GM21528 (cell line): Measurements from ENCODE around the gene HGFAC.

Experiments used
- ATAC-seq: cut with Tn5 transposase; IDR thresholded peaks from one replicate; pipeline ENCODE4 v1.9.1; 2021; ENCODE audit warnings: mild to moderate bottlenecking, moderate library complexity; ENCODE audit not compliant: unreplicated experiment, low FRiP score

HGFAC gene

GRCh38 chr4:3441501-3442459, at the start of gene HGFAC:
Gene HGFAC (plus strand): TSS chr4:3441968. CDS start chr4:3442002, 34 bp downstream.
- ATAC-seq, result no peak

DNA sequence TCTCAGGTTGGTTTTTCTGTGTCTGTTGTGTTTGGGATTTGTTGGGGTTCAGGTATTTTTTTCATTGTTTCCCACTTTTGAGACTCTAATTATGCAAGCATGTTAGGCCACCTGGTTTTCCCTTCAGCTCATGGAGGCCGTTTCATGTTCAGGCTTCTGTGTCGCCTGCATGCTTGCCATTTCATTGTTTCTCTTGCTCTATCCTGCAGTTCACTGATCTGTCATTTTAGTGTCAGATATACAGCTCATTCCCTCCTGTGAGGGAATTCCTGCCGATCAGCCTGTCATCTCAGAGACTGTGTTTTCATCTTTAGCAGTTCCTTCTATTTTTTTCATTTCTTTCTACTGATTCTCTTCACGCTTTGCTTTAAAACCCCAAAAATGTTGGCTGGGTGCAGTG, 49.4 kb upstream of the HGFAC start:
- ATAC-seq, result no peak

DNA sequence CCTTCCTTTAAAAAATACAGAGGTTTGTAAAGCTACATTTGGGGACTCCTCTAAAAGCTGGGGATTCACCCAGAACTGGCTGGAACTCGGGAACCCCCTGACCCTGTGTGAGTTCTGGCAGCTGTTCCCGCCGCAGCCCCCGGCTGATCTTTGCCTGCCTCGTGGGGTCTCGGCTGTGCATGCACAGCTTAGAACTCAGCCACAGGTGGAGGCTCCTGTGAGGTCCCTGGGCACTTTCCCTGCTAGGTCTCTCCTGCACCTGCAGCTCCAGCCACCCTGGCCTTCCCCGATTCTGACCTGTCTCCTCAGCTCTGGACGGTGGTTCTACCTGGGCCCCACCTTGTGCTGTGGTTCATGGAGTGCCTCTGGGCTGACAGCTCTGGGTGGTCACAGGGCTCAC, 48.6 kb upstream of the HGFAC start:
- no peak for ATAC-seq

DNA sequence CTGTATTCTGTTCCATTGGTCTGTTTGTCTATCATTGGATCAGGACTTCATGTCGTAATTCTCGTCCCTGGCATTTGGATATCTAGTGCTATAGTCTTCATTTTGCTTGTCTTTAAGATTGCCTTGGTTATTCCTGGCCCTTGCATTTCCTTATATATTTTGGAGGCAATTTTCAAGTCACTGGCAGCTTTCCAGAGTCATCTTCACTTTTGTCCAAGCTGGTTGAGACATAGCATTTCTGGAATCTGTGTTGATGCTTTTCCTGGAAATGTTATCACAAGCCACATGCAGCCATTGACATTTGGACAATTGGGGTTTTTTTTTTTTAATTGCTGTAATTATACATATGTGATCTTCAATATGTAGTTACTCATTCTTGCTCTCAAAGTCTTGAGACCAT, 45.2 kb upstream of the HGFAC start:
- no peak for ATAC-seq

DNA sequence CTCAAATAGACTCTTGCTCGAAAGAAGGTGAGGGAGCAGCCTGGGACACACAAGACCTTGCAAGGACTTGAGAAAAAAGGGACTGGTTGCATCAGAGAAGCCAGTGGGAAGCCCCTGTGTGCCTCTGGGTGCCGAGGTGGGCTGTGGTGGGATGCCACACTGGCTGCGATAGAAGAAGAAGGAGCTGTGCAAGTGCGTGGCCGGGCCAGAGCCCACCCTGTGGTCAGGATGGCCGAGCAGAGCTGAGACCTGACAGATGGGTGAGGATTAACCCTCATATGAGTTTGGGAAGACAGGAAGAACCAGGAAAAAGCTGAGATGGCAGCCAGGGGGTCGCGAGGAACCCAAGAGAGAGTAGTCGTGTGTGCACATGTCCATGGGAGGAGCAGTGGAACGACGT, 44.6 kb upstream of the HGFAC start:
- no peak for ATAC-seq

GRCh38 chr4:3399277-3400194, 42.2 kb upstream of the HGFAC start:
- no peak for ATAC-seq

DNA sequence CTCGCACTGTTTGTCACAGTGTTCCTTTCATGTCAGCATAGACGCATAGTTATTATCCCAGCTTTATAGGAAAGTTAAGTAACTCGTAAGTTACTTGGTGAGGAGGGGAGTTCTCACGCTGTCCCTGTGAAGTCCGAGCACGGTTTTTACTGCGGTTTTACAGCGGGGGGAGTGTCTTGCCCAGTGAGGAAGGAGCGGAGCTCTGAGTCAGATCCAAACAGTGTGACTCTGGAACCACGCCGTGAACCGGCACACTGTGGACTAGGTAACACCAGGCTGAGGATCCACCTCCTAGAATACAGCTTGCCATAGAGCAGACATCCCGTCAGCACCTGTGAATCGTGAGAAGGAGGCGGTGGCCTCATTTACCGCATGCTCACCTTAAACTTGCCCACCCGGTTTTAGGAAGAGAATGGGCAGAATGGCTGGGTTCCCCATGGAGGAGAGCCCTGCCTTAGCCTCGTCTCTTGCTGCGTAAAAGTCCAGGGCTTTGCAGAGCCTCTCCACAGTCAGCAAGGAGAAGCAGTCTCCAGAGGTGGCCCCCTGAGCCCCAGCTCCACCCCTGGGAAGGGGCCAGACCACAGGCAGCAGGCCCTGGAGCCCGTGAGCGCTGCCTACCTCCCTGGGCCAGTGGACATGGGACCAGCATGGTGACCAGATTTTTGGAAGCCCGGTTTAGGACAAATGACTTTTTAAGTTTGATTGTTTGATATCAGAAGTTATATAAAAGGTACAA, 40.2 kb upstream of the HGFAC start:
- no peak for ATAC-seq

DNA sequence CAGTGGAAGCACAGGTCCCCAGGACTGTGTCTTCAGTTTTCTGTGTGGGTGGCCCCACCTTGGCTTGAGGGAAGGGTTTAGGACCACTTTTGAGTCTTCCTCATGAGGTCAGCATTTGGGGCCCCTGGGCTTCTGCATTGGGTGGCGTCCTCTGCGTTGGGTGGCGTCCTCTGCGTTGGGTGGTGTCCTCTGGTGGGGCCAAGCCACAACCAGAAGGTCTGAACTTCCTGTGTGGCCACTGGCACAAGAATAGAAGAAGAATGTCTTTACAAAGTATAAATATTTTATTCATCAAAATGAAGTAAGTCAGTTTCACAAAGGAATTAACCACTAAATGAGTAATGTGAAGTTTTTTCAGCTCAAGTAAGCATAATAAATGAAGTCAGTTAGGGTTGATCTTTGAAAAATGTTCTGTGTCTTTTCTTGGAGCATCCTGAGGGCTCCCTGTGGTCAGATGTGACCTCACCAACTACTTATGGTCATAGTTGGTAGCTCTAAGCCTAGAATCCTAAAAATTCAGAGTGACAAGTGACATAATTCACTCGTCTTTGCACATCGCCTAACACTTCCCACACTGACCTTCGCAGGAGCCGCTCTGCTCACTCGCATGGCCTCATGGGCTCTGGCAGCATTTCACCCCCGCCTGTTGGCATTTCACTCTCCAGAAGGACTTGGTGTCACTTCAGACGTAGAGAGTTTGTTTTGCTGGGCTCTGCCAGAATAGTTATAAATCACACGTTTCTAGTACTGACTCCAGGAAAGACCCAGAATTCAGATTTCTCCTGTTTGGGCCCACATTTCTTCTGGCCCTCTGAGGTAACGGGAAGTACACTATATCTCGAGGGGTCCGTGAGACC, 39.0 kb upstream of the HGFAC start:
- no peak for ATAC-seq

GRCh38 chr4:3403348-3403906, 38.3 kb upstream of the HGFAC start:
- no peak for ATAC-seq

DNA sequence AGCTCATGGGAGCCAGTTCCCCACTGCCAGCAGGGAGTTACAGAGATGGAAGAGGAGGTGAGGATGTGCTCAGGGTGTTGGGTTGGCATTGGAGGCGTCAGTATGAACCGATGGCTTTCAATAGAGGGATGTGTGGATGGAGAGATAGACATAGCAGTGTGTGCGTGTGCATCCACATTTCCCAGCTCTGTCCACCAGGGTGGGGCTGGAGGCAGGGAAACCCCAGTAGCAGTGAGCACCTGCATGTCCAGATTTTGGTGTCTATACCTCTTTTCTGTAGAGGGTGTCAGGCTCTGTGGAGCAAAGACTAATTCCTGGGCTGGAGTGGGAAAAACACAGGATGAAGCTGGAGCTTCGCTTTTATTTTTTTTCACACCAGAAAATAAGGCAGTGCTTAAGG, 37.2 kb upstream of the HGFAC start:
- ATAC-seq, result no peak

DNA sequence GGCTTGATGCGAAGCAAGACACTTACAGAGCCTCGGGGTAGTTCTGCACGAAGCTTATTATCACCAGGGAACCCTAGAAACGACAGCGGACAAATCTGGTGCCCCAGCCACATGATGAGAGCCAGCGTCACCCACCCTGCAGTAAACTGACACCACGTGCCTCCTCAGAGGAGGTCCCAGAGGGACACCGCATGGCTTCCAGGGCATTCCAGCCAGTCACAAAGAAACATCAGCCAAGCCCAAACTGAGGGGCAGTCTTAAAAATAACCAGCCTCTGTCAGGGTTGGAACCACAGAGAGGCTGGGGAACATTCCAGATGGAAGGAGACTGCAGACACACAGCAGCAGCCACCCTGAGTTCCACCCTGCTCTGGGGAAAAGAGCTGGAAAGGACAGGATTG, 36.6 kb upstream of the HGFAC start:
- ATAC-seq, result no peak

DNA sequence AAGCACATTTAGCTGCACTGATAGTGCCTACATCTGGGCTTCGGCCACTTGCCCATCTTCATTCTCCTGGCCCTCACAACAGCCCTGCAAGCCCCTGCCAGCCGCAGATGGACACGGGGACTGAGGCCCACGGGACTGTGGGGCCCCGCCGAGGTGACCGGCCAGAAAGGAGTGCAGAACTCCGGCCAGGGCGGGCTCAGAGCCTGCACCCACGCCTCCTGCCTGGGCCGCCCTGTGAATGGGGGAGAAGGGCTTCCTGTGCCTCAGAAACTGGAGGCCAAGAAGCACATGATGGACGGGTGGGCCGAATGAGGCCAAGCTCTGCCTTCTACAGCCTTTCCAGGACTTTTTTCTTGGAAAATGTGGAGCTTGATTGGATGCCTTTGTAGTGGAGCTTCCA, 35.7 kb upstream of the HGFAC start:
- ATAC-seq, result no peak

- ATAC-seq, result no peak
Measured at GRCh38 chr4:3406431-3406830, 35.3 kb upstream of the HGFAC start.

DNA sequence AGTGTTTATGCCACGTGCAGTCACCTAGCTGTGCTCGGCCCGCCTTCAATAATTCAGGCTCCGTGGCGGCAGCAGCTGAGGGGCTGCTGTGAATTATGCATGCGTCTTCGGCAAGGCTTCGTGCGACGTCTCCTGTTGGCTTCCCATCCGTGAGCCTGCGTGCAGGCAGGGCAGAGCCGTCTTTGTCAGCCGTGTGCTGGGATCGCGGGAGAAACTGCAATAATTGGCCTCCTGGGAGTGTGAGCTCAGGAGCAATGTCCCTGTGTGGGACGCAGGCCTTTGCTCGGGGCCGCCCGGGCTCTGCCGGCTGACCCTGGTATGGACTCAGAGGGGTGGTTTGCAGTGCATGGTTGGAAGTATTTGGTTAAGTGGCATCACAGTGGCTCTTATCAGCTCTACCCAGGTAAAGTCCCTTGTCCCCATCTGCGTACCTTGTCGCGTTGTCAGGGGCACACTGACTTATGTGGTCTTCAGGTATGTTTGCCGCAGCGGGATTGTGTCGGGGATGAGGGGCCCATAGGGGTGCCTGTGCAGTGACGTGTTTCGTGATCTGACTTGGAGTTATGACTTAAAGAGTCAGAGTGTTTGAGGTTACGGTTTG, 34.5 kb upstream of the HGFAC start:
- ATAC-seq, result no peak

DNA sequence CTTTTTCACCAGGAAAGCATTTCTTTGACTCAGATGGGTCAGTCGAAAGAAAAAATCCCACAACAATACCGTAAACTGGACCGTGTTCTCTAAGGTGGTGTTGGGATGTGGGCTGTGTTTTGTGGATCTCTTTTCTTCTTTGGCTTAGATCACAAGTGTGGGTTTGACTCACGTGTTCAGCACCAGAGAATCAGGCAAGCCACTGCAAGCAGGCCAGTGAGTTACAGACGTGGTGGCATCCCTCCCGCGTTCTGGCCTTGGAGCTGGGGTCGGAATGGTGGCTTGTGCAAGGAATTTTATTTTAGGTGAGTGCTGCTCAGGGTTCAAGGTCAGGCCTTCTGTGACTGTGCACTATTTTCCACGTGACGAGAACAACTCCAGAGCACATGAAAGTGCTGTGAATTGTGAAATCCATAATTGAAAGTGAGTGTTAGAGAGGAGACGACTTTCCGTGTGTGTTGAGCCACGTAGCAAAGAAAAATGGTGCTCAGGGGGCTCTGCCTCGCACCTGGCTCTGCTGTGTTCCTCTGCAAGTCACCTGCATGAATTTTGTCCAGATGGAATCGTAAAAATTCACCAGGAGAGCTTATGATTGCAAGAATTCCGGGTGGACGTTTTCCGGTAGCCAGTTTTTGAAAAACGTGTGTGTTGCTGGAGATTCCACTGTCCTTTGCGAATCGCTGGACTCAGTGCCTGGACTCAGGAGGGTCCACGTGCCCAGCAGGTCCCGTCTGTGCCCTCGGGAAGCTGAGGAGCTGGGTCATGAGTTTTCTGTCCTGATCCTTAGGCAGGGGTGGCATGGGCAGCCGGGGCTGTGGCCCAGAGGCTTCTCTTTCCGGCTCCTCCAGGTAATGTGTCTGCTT, 33.6 kb upstream of the HGFAC start:
- no peak for ATAC-seq

GRCh38 chr4:3408793-3409330, 32.9 kb upstream of the HGFAC start:
- no peak for ATAC-seq

DNA sequence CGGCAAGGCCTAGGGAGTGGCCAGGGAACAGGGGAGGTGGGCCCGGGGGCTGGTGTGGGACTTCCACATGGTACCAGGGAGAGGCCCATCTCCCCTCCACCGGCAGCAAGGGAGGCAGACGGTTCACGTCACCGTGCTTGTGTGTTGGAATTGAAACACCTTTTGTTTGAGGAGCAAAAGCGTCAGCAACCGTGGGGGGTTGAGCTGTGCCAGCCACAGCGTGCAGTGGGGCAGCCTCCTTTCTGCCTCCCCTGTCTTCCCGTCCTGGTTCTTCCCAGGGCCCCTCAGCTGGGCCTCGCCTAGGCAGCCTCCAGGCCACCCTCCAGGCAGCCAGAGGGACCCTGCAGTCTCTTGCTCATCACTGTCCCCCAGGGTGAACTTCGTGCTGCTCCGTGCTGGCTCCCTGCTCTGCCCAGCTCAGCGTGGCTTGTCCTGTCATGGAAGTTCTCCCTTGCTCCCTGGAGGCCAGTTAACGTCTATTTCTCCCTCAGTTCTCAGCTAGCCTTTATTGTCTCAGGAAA, 32.1 kb upstream of the HGFAC start:
- no peak for ATAC-seq
